Kidney (tissue), 14 donors: ENCODE data around the gene FRAS1. TPM values are rescaled to one million over a fixed set of nuclear protein-coding genes. Genes with fewer than 3 reads are reported as not detected.

Experiments
- DNase-seq, 5 donors: peaks; one replicate each; pipeline ENCODE4 v3.0.0-alpha.2; 2013 to 2020
- FAIRE-seq: peaks from 2 replicates; lab custom pipeline; 2012; peaks lifted over from hg19 to GRCh38; lab: Jason Lieb, UNC
- H3K27ac ChIP-seq, 2 donors: one replicate each; pipeline ENCODE4 v1.7.0; 2013; ENCODE audit warnings: low read depth in 2 of 2, low read length in 2 of 2, inconsistent platforms in 1 of 2
- H3K27me3 ChIP-seq: one replicate; pipeline ENCODE4 v1.7.1; 2013; ENCODE audit warnings: low read length, inconsistent platforms; ENCODE audit not compliant: control insufficient read depth, insufficient read depth
- H3K36me3 ChIP-seq, 3 donors: one replicate each; pipeline versions ENCODE4 v1.7.0 to v1.7.1; 2013; ENCODE audit warnings: low read length in 3 of 3, control low read depth in 1 of 3, inconsistent platforms in 1 of 3; ENCODE audit not compliant: insufficient read depth in 3 of 3, control insufficient read depth in 2 of 3
- H3K4me1 ChIP-seq, 3 donors: one replicate each; pipeline versions ENCODE4 v1.7.0 to v1.7.1; 2013; ENCODE audit warnings: low read length in 3 of 3, inconsistent platforms in 1 of 3, low read depth in 1 of 3; ENCODE audit not compliant: control insufficient read depth in 2 of 3, insufficient read depth in 2 of 3
- H3K4me3 ChIP-seq, 3 donors: one replicate each; pipeline versions ENCODE4 v1.7.0 to v1.8.1; 2013; ENCODE audit warnings: low read length in 3 of 3, control low read depth in 1 of 3, inconsistent platforms in 1 of 3
- H3K9ac ChIP-seq, 3 donors: one replicate each; pipeline versions ENCODE4 v1.7.0 to v1.7.1; 2013; ENCODE audit warnings: low read length in 3 of 3, control low read depth in 1 of 3, inconsistent platforms in 1 of 3
- H3K9me3 ChIP-seq, 3 donors: one replicate each; pipeline versions ENCODE4 v1.7.0 to v1.7.1; 2013; ENCODE audit warnings: low read length in 3 of 3, control low read depth in 1 of 3, inconsistent platforms in 1 of 3; ENCODE audit not compliant: control insufficient read depth in 2 of 3, insufficient read depth in 1 of 3
- intact Hi-C: fragments of 100-400 bp; cut with DNase I; formaldehyde crosslinking; loops from one replicate; pipeline ENCODE4 v1.11.1; 2022
- polyA plus RNA-seq: library from polyadenylated mRNA; stranded (reverse); fragments of 350-450 nt; fragmentation: Illumina TruSeq; extraction: RNeasy Lipid Tissue Mini Kit (QIAGEN cat#74804); gene quantifications from one replicate; pipeline ENCODE4 v1.2.3, GENCODE V29; 2014; ENCODE audit warnings: low read depth, low replicate concordance; ENCODE audit not compliant: insufficient read depth
- total RNA-seq: library from RNA; stranded (reverse); fragmentation: NEBNext Ultra II Directional; extraction: Animal tissue kit (Norgen Biotek cat#: 25700); gene quantifications from one replicate; pipeline ENCODE4 v1.2.1, GENCODE V29; 2021
- TF ChIP-seq, protein P1 (sequence below): IDR thresholded peaks from 3 replicates; pipeline ENCODE4 v1.5.1; 2012; ENCODE audit warnings: mild to moderate bottlenecking, moderate library complexity, borderline replicate concordance; ENCODE audit not compliant: insufficient read depth; ENCODE audit errors: extremely low read depth
- donor health status: control.
- donor health status: control.
- donor health status: control.
- donor health status: control.
- donor health status: control.
- donor health status: DM: yes; HTN: yes; CAD: no.
- donor health status: Normal renal cell carcinoma (clear cell type).

The FRAS1 gene
- total and polyA plus RNA-seq, 2 donors from 2014 or later, result 6.5 to 31.5 TPM

DNA sequence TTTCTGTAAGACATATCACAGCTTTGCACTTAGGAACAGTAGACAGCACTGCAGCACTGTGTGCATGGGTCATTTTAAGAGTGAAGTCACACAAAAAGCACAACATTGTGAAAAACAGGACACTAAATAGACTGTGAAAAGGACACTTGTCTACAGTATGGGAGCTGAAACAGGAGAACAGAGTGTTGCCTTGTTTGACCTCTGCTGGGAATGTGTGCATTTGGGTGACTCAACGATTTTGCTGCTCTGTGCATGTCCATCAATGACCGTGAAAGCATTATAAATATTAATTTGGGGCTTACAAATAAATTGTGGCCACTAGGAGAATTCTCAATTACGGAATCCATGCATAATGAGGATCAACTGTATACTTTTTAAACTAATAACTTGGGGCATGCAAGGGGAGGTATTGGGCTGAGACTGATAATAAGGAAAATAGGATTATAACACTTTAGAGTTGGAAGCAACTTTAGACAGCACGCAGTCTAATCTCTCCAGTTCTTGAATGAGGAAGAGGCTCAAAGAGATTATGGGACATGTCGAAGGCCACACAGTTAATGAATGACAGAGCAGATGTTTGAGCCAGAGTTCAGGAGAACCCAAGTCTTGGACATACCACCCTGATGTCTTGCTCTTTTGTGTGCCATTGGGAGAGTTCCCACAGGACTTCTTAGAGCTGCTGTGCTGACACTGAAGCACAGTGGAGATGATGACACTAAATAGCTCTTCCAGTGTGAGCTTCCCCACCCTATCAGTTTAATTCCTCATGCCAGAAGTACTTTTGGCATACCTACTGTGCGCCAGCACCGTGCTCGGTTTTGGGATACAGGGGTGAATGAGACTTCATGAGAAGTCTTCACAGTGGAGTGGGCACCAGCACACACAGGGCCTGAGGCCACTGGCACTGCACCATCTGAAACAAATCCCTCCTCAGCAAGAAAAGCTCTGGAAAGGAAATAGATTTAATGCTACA, 79.3 kb downstream of the FRAS1 start:
- intact Hi-C loops, result no loop called here
- TF ChIP-seq, protein P1, sequence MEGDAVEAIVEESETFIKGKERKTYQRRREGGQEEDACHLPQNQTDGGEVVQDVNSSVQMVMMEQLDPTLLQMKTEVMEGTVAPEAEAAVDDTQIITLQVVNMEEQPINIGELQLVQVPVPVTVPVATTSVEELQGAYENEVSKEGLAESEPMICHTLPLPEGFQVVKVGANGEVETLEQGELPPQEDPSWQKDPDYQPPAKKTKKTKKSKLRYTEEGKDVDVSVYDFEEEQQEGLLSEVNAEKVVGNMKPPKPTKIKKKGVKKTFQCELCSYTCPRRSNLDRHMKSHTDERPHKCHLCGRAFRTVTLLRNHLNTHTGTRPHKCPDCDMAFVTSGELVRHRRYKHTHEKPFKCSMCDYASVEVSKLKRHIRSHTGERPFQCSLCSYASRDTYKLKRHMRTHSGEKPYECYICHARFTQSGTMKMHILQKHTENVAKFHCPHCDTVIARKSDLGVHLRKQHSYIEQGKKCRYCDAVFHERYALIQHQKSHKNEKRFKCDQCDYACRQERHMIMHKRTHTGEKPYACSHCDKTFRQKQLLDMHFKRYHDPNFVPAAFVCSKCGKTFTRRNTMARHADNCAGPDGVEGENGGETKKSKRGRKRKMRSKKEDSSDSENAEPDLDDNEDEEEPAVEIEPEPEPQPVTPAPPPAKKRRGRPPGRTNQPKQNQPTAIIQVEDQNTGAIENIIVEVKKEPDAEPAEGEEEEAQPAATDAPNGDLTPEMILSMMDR, result no peak

DNA sequence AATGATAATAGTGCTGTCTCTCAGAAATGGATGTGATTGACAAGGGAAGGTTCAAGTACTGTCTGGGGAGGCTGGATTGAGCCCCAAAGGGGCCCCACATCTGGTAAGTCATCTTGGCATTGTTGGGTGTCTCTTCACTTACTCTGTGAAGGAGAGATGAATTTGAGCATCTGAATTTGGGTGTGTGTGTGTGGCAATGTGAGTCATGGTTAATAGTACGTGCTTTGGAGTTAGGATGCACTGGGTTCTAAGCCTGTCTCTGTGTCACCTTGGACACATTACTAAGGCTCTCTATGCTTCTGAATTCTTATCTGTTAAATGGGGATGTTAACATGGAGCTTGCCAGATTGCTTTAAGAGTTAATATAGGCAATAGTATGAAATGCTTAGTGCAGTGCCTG, 80.4 kb downstream of the FRAS1 start:
- Histone ChIP-seq H3K27me3 (no peaks in the 10 kb centered on the region), H3K4me1 (peaks cover 0 to 24% (median 6%) of the 10 kb centered on the region in 3 donors), H3K4me3 (no peak overlapping the region), H3K27ac (no peak overlapping the region), H3K9me3 (no peaks in the 10 kb centered on the region), H3K9ac (no peak overlapping the region), H3K36me3 (no peaks in the 10 kb centered on the region)
- intact Hi-C loops, result no loop called here
- DNase-seq (no peak), FAIRE-seq (no peak)
- TF ChIP-seq, protein P1, result no peak

More for the DNA sequence above, 79.3 kb downstream of the FRAS1 start:
- peaks cover 0 to 33% (median 8%) of the 10 kb centered on the region in 3 donors for H3K4me1 ChIP-seq
- DNase-seq, result no peak
- H3K36me3 ChIP-seq, result no peaks in the 10 kb centered on the region
- H3K27me3 ChIP-seq, result no peaks in the 10 kb centered on the region
- H3K4me3 ChIP-seq, result no peak overlapping the region
- H3K27ac ChIP-seq, result no peak overlapping the region
- no peaks in the 10 kb centered on the region for H3K9me3 ChIP-seq
- FAIRE-seq, result no peak
- no peak overlapping the region for H3K9ac ChIP-seq

DNA sequence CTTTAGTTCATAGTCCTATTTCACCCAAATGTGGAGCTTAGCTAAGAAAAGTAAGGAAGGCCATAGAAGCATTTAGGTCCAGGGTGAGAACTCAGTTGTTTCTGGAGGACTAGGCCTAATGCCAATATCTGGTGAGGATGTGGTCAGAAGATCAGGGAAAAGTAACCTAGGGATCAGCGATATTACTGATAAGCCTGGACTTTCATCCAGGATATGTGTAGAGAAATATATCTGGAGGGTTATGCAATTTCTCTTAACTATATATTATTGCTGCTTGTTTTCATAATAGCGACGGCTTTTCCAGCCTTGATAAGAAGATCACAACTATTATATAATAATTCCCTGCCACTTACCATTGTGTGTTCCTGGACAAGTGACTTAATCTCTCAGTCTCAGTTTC, 81.1 kb downstream of the FRAS1 start:
- Histone ChIP-seq H3K36me3 (no peaks in the 10 kb centered on the region), H3K4me3 (no peak overlapping the region), H3K9me3 (no peaks in the 10 kb centered on the region), H3K9ac (no peak overlapping the region), H3K4me1 (peaks cover 0 to 24% (median 4%) of the 10 kb centered on the region in 3 donors), H3K27me3 (no peaks in the 10 kb centered on the region), H3K27ac (no peak overlapping the region)
- no peak for FAIRE-seq
- intact Hi-C loops, result no loop called here
- no peak for DNase-seq
- TF ChIP-seq, protein P1, result no peak
